ENCODE data around the gene METTL1. TPM values are rescaled to one million over a fixed set of nuclear protein-coding genes. Genes with fewer than 3 reads are reported as not detected.
"Not testable (repeated sequence)": the region's sequence is repeated elsewhere in the genome, so short reads cannot be mapped to it uniquely, and the experiment has no call there.

METTL1 gene
- total and polyA plus RNA-seq, 9 of the 15 experiments (the other 6 are each of a cell fraction or from before 2014, with no cell fraction given), result 12.6 to 65.9 (median 39.2) TPM

DNA sequence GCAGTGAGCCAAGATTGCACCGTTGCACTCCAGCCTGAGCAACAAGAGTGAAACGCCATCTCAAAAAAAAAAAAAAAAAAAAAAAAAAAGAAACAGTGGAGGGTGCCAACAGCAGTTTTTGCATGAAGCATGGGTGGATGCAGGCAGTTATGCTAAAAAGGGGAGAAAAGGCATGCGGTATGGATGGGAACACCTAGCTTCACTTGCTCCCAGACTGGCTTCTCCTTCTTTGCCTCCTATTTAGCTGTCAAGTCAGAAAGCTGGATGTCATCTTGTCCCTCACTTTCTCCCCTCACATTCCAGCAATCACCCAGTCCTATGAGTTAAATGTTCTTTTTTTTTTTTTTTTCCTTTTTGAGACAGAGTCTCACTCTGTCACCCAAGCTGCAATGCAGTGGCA lies 3.1 kb upstream of the METTL1 start:
- H3K27ac ChIP-seq (ENCODE audit: extremely low read depth, low read depth, low read length), result no peak overlapping the region
- POLR2A ChIA-PET, result no interaction called here
- no peaks in the 10 kb centered on the region for H4K20me1 ChIP-seq (replicated peaks; ENCODE audit: control insufficient read depth, insufficient read depth, low read length)
- peaks cover 15 to 27% of the 10 kb centered on the region in 2 experiments for H3K4me1 ChIP-seq (replicated peaks in 1 of 2; ENCODE audit: control insufficient read depth in 2 of 2, insufficient read depth in 2 of 2, low read length in 2 of 2)
- FAIRE-seq, result no peak
- TF ChIP-seq MEF2D (tag; conservative IDR thresholded peaks at IDR 0.05; ENCODE audit: low read depth), result no peak
- no peak for TF ChIP-seq TEAD2 (tag; IDR thresholded peaks at IDR 0.05)
- TF ChIP-seq BHLHE40 (IDR thresholded peaks at IDR 0.05; ENCODE audit: low read length), result no peak
- TF ChIP-seq NCOR1 (IDR thresholded peaks at IDR 0.05), result no peak
- no peak overlapping the region for H3K9ac ChIP-seq (ENCODE audit: insufficient read depth in 1 of 2, low read depth in 2 of 2, low read length in 2 of 2)
- CTCF ChIA-PET (ENCODE audit: low intra/inter-chr PET ratio), result no interaction called here
- peaks cover 23% of the 10 kb centered on the region for H3K36me3 ChIP-seq (ENCODE audit: control insufficient read depth, insufficient read depth, low read length)
- H3K9me1 ChIP-seq (ENCODE audit: control insufficient read depth, insufficient read depth, low read length), result no peaks in the 10 kb centered on the region
- no peaks in the 10 kb centered on the region for H3K27me3 ChIP-seq (ENCODE audit: control insufficient read depth in 2 of 2, insufficient read depth in 2 of 2, low read length in 2 of 2)
- H3K79me2 ChIP-seq (ENCODE audit: control insufficient read depth, insufficient read depth, low read length), result peaks cover 27% of the 10 kb centered on the region
- intact Hi-C loops (cut with micrococcal nuclease), result no loop called here
- no peak overlapping the region for H3K4me3 ChIP-seq
- no peaks in the 10 kb centered on the region for H3K9me3 ChIP-seq (replicated peaks; ENCODE audit: control insufficient read depth, insufficient read depth, low read depth, low read length)
- H2AFZ ChIP-seq (ENCODE audit: low read depth, low read length), result no peak overlapping the region
- H3K4me2 ChIP-seq (ENCODE audit: insufficient read depth, low read length), result no peak overlapping the region
- no peak for DNase-seq (ENCODE audit: extremely low read depth in 1 of 4, low spot score in 3 of 4)
- no peak for ATAC-seq
- in situ Hi-C loops (cut with MboI), result no loop called here
- 100% methylated on average over 1 of the region's 3 CpGs for WGBS (ENCODE audit: insufficient coverage, low coverage, missing lambda C conversion rate)
- no TSS peak for BruUV-seq (replicated peaks)

DNA sequence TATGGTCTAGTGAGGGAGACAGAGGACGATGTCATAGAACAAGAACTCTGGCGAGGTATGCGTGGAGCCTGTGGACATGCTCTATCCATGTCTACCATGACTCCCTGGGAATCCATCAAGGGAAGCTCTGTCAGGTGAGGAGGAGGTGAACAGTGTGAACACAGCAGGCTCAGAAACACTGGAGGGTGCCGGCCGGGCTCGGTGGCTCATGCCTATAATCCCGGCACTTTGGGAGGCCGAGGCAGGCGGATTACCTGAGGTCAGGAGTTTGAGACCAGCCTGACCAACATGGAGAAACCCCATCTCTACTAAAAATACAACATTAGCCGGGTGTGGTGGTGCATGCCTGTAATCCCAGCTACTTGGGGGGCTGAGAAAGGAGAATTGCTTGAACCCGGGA lies 2.7 kb upstream of the METTL1 start:
- POLR2A ChIA-PET, result interaction anchor here (0.6 kb wide), 1 partner anchor 191 kb away, joined by 3 read pairs; no protein-coding TSS in a partner anchor
- H3K4me2 ChIP-seq (ENCODE audit: insufficient read depth, low read length); in situ Hi-C loops (cut with MboI); intact Hi-C loops (cut with micrococcal nuclease); BruUV-seq (replicated peaks); H4K20me1 ChIP-seq (replicated peaks; ENCODE audit: control insufficient read depth, insufficient read depth, low read length); FAIRE-seq; CTCF ChIA-PET (ENCODE audit: low intra/inter-chr PET ratio); H3K9ac ChIP-seq (ENCODE audit: insufficient read depth in 1 of 2, low read depth in 2 of 2, low read length in 2 of 2); H3K4me3 ChIP-seq; H3K9me1 ChIP-seq (ENCODE audit: control insufficient read depth, insufficient read depth, low read length); H3K27me3 ChIP-seq (ENCODE audit: control insufficient read depth in 2 of 2, insufficient read depth in 2 of 2, low read length in 2 of 2); H2AFZ ChIP-seq (ENCODE audit: low read depth, low read length); H3K9me3 ChIP-seq (replicated peaks; ENCODE audit: control insufficient read depth, insufficient read depth, low read depth, low read length); ATAC-seq; H3K27ac ChIP-seq (ENCODE audit: extremely low read depth, low read depth, low read length); DNase-seq (ENCODE audit: extremely low read depth in 1 of 4, low spot score in 3 of 4): not testable (repeated sequence)
- Histone ChIP-seq H3K4me1 (replicated peaks in 1 of 2; ENCODE audit: control insufficient read depth in 2 of 2, insufficient read depth in 2 of 2, low read length in 2 of 2) (peaks cover 15 to 27% of the 10 kb centered on the region in 2 experiments), H3K79me2 (ENCODE audit: control insufficient read depth, insufficient read depth, low read length) (peaks cover 27% of the 10 kb centered on the region), H3K36me3 (ENCODE audit: control insufficient read depth, insufficient read depth, low read length) (peaks cover 26% of the 10 kb centered on the region)
- WGBS (ENCODE audit: insufficient coverage, low coverage, missing lambda C conversion rate), result 92% methylated on average over 9 of the region's 11 CpGs

Measured in K562 (cell line).